ENCODE measurements around the gene HIVEP2.

HIVEP2 gene

GRCh38 chr6:142860498-142860897 lies 84.5 kb downstream of the HIVEP2 start:
- Histone ChIP-seq H3K4me1 (no peaks in the 10 kb centered on the region), H3K27me3 (ENCODE audit: control insufficient read depth, insufficient read depth, low read length) (no peaks in the 10 kb centered on the region), H2AFZ (no peak overlapping the region), H3K9ac (no peak overlapping the region), H3K27ac (no peak overlapping the region), H3K36me3 (ENCODE audit: control insufficient read depth, insufficient read depth, low read length) (no peaks in the 10 kb centered on the region), H3K9me3 (ENCODE audit: control insufficient read depth, low read length) (no peaks in the 10 kb centered on the region), H3K79me2 (peaks cover 10% of the 10 kb centered on the region), H3K4me3 (ENCODE audit: low read depth, low read length) (no peak overlapping the region), H3K4me2 (ENCODE audit: low read length) (no peak overlapping the region)
- no peak for TF ChIP-seq CTCF (IDR thresholded peaks at IDR 0.05)

- no peak for TF ChIP-seq CTCF (IDR thresholded peaks at IDR 0.05)
- Histone ChIP-seq H2AFZ (no peak overlapping the region), H3K4me2 (ENCODE audit: low read length) (no peak overlapping the region), H3K4me3 (ENCODE audit: low read depth, low read length) (no peak overlapping the region), H3K9me3 (ENCODE audit: control insufficient read depth, low read length) (no peaks in the 10 kb centered on the region), H3K27me3 (ENCODE audit: control insufficient read depth, insufficient read depth, low read length) (no peaks in the 10 kb centered on the region), H3K9ac (no peak overlapping the region), H3K27ac (no peak overlapping the region), H3K4me1 (no peaks in the 10 kb centered on the region), H3K36me3 (ENCODE audit: control insufficient read depth, insufficient read depth, low read length) (no peaks in the 10 kb centered on the region), H3K79me2 (peaks cover 13% of the 10 kb centered on the region)
Measured at GRCh38 chr6:142857796-142858555, 87.0 kb downstream of the HIVEP2 start.

GRCh38 chr6:142857233-142857761 lies 87.7 kb downstream of the HIVEP2 start:
- Histone ChIP-seq H3K36me3 (ENCODE audit: control insufficient read depth, insufficient read depth, low read length) (no peaks in the 10 kb centered on the region), H3K79me2 (peaks cover 13% of the 10 kb centered on the region), H3K9ac (no peak overlapping the region), H3K27ac (no peak overlapping the region), H3K4me3 (ENCODE audit: low read depth, low read length) (no peak overlapping the region), H3K27me3 (ENCODE audit: control insufficient read depth, insufficient read depth, low read length) (no peaks in the 10 kb centered on the region), H3K4me1 (no peaks in the 10 kb centered on the region), H3K4me2 (ENCODE audit: low read length) (no peak overlapping the region), H3K9me3 (ENCODE audit: control insufficient read depth, low read length) (no peaks in the 10 kb centered on the region), H2AFZ (no peak overlapping the region)
- TF ChIP-seq CTCF (IDR thresholded peaks at IDR 0.05) = no peak

- Histone ChIP-seq H3K9ac (no peak overlapping the region), H3K79me2 (peaks cover 13% of the 10 kb centered on the region), H3K27ac (no peak overlapping the region)
Measured at GRCh38 chr6:142856624-142857232, 88.2 kb downstream of the HIVEP2 start.

More at GRCh38 chr6:142856624-142857232, 88.2 kb downstream of the HIVEP2 start:
- TF ChIP-seq CTCF (IDR thresholded peaks at IDR 0.05) = no peak
- H3K4me3 ChIP-seq (ENCODE audit: low read depth, low read length) = no peak overlapping the region
- H3K4me1 ChIP-seq = no peaks in the 10 kb centered on the region
- no peaks in the 10 kb centered on the region for H3K9me3 ChIP-seq (ENCODE audit: control insufficient read depth, low read length)
- H3K36me3 ChIP-seq (ENCODE audit: control insufficient read depth, insufficient read depth, low read length) = no peaks in the 10 kb centered on the region
- no peaks in the 10 kb centered on the region for H3K27me3 ChIP-seq (ENCODE audit: control insufficient read depth, insufficient read depth, low read length)
- H3K4me2 ChIP-seq (ENCODE audit: low read length) = no peak overlapping the region
- H2AFZ ChIP-seq = no peak overlapping the region

Measured in parathyroid adenoma (tissue), 2 donors.